Muscle of leg (tissue), 11 donors: Measurements from ENCODE around the gene CTSZ. TPM values are rescaled to one million over a fixed set of nuclear protein-coding genes. Genes with fewer than 3 reads are reported as not detected.

Experiments
- DNase-seq: peaks from one replicate; pipeline ENCODE4 v3.0.0; 2013
- H3K27ac ChIP-seq: one replicate; pipeline ENCODE4 v1.5.1; 2013; ENCODE audit warnings: mild to moderate bottlenecking, low read length, control low read depth
- H3K27me3 ChIP-seq: one replicate; pipeline ENCODE4 v1.6.1; 2013; ENCODE audit warnings: low read length; ENCODE audit not compliant: control insufficient read depth, insufficient read depth
- H3K36me3 ChIP-seq: one replicate; pipeline ENCODE4 v1.6.1; 2013; ENCODE audit warnings: low read length; ENCODE audit not compliant: control insufficient read depth, insufficient read depth
- H3K4me1 ChIP-seq: one replicate; pipeline ENCODE4 v1.6.1; 2013; ENCODE audit warnings: low read length; ENCODE audit not compliant: control insufficient read depth, insufficient read depth
- H3K4me3 ChIP-seq: one replicate; pipeline ENCODE4 v1.5.1; 2013; ENCODE audit warnings: low read length, control low read depth
- H3K9me3 ChIP-seq: replicated peaks from 2 replicates; pipeline ENCODE4 v1.6.1; 2013; ENCODE audit warnings: low read depth, low read length; ENCODE audit not compliant: control insufficient read depth
- WGBS: methylation state at CpG from one replicate; pipeline ENCODE4 v1.1.5; 2013; ENCODE audit warnings: missing lambda C conversion rate; ENCODE audit not compliant: insufficient coverage; 5-methylcytosine and 5-hydroxymethylcytosine counted together
- polyA plus RNA-seq, 8 donors: library from polyadenylated mRNA; unstranded; fragments of 120-200 nt; gene quantifications; one replicate each; pipeline versions ENCODE4 v1.2.1 to v1.2.3, GENCODE V29; 2013; ENCODE audit warnings: inconsistent platforms in 1 of 8, low replicate concordance in 1 of 8; ENCODE audit not compliant: insufficient read length in 8 of 8, insufficient read depth in 1 of 8
- total RNA-seq: library from RNA; stranded (reverse); fragments of 120-200 nt; gene quantifications from one replicate; pipeline ENCODE4 v1.2.4, GENCODE V29; 2013

Gene CTSZ
- total and polyA plus RNA-seq, 9 donors, result 48.1 to 99.4 (median 78.5) TPM

DNA sequence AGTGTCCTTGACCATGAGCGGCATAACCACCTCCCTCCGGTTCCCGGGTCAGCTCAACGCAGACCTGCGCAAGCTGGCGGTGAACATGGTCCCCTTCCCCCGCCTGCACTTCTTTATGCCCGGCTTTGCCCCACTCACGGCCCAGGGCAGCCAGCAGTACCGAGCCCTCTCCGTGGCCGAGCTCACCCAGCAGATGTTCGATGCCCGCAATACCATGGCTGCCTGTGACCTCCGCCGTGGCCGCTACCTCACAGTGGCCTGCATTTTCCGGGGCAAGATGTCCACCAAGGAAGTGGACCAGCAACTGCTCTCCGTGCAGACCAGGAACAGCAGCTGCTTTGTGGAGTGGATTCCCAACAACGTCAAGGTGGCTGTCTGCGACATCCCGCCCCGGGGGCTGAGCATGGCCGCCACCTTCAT is 17.1 kb upstream of the CTSZ start:
- DNase-seq, result no peak
- no peak overlapping the region for H3K27ac ChIP-seq
- H3K9me3 ChIP-seq, result no peaks in the 10 kb centered on the region
- peaks cover 37% of the 10 kb centered on the region for H3K36me3 ChIP-seq
- WGBS, result 96% methylated on average over 24 of the region's 24 CpGs
- H3K4me3 ChIP-seq, result no peak overlapping the region
- H3K4me1 ChIP-seq, result peaks cover 2% of the 10 kb centered on the region
- H3K27me3 ChIP-seq, result no peaks in the 10 kb centered on the region

DNA sequence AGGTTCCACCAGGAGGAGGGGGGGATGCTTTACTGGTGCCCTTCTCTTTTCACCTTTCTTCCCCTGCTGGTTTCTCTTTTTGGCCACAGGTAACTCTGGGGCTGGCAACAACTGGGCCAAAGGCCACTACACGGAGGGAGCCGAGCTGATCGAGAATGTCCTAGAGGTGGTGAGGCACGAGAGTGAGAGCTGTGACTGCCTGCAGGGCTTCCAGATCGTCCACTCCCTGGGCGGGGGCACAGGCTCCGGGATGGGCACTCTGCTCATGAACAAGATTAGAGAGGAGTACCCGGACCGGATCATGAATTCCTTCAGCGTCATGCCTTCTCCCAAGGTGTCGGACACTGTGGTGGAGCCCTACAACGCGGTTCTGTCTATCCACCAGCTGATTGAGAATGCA is 16.6 kb upstream of the CTSZ start:
- H3K36me3 ChIP-seq, result peaks cover 32% of the 10 kb centered on the region
- no peaks in the 10 kb centered on the region for H3K9me3 ChIP-seq
- no peak overlapping the region for H3K4me3 ChIP-seq
- H3K27ac ChIP-seq, result no peak overlapping the region
- 97% methylated on average over 13 of the region's 13 CpGs for WGBS
- H3K27me3 ChIP-seq, result no peaks in the 10 kb centered on the region
- H3K4me1 ChIP-seq, result no peaks in the 10 kb centered on the region
- no peak for DNase-seq

DNA sequence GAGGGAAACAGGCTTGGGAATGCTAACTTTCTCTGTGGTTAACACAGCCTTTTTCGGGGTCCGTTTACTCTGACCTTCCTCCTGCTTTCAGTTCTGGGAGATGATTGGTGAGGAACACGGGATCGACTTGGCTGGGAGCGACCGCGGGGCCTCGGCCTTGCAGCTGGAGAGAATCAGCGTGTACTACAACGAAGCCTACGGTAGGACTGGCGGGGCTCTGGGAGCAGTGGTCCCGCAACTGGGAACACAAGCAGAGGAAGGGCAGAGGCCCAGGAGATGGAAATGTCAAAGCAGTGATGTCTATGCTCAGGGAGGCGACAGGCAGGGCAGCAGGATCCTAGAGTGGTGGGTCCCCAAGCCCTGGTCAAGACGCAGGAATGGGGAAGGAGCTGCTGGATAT is 15.7 kb upstream of the CTSZ start:
- Histone ChIP-seq H3K9me3 (no peaks in the 10 kb centered on the region), H3K36me3 (peaks cover 31% of the 10 kb centered on the region), H3K4me1 (no peaks in the 10 kb centered on the region), H3K27ac (no peak overlapping the region), H3K27me3 (no peaks in the 10 kb centered on the region), H3K4me3 (no peak overlapping the region)
- 82% methylated on average over 15 of the region's 15 CpGs for WGBS
- no peak for DNase-seq

DNA sequence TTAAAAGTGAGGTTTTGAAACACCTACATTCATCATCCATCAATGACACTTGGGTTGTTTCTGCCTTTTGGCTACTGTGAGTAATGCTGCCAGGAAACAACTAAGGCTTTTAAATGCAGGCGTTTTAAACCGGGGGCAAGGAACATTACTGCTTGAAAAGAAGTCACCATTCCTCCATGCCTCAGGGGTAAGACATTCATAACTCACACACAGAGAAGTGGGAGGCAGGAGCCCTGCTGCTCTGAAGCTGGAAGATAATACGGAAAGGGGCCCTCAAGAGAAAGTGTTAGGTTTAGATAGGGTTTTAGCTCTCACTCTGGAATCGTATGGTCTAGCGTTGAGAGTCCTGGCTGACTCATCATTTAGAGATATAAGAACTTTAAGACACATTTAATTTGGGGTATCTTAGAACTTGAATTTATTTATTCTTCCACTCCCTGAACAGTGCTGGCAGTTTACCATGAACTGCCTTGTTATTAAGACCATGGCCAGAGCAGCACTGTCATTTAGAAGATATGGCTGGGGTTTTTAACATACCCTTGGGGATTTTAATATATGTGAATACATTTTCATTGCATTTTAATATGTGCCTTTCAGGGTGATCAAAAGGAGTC is 14.0 kb upstream of the CTSZ start:
- H3K9me3 ChIP-seq, result no peaks in the 10 kb centered on the region
- H3K27ac ChIP-seq, result no peak overlapping the region
- no peaks in the 10 kb centered on the region for H3K27me3 ChIP-seq
- DNase-seq, result no peak
- H3K36me3 ChIP-seq, result peaks cover 24% of the 10 kb centered on the region
- H3K4me1 ChIP-seq, result no peaks in the 10 kb centered on the region
- H3K4me3 ChIP-seq, result no peak overlapping the region
- WGBS, result no CpG with 5 or more reads among the region's 5 CpGs

DNA sequence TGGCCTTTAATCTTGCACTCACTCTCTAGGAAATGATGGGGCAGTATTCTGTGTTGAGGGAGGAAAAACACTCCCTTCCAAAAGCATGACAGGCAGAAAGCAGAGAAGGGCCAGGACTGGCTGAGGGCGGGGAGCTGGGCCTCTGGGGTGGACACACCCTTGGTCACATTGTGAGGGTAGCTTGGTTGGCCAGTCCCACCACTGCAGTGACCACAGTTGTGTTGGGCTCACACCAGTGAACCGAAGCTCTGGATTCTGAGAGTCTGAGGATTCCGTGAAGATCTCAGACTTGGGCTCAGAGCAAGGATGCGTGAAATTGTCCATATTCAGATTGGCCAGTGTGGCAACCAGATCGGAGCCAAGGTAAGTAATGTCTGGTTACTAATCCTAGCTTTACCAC is 12.2 kb upstream of the CTSZ start, which contains the start of gene TUBB1:
Gene TUBB1 (plus strand): TSS at position 213 of the 400 bp plus-strand sequence. CDS start 94 bp downstream, at position 307.
- WGBS, result 94% methylated on average over 3 of the region's 5 CpGs
- no peak for DNase-seq
- H3K4me3 ChIP-seq, result no peak within 1 kb of the TSS
- H3K27ac ChIP-seq, result no peak within 1 kb of the TSS
- no peaks in the 10 kb centered on the region for H3K9me3 ChIP-seq
- peaks cover 12% of the 10 kb centered on the region for H3K36me3 ChIP-seq
- H3K4me1 ChIP-seq, result no peaks in the 10 kb centered on the region
- no peaks in the 10 kb centered on the region for H3K27me3 ChIP-seq

DNA sequence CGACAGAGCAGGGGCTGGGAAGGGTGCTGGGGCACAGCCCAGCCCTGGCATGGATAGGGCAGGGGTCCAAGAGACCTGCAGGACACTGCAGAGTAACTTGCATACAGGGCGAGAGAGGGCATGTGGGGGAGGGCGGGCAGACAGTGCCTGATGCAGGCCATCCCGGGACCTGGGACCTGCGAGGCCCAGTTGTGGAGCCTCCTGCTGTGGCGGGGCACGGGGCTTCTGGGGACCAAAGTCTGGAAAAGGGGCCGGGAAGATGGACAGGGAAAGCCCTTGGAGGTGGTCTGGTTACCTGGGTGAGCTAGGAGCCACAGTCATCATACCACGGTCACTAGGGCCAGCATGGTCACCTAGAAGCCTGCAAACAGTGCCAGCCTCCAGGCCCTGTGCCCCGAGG is 11.8 kb upstream of the CTSZ start:
- Histone ChIP-seq H3K27ac (no peak overlapping the region), H3K4me3 (no peak overlapping the region), H3K27me3 (no peaks in the 10 kb centered on the region), H3K9me3 (no peaks in the 10 kb centered on the region), H3K4me1 (no peaks in the 10 kb centered on the region), H3K36me3 (peaks cover 8% of the 10 kb centered on the region)
- 95% methylated on average over 8 of the region's 10 CpGs for WGBS
- no peak for DNase-seq

DNA sequence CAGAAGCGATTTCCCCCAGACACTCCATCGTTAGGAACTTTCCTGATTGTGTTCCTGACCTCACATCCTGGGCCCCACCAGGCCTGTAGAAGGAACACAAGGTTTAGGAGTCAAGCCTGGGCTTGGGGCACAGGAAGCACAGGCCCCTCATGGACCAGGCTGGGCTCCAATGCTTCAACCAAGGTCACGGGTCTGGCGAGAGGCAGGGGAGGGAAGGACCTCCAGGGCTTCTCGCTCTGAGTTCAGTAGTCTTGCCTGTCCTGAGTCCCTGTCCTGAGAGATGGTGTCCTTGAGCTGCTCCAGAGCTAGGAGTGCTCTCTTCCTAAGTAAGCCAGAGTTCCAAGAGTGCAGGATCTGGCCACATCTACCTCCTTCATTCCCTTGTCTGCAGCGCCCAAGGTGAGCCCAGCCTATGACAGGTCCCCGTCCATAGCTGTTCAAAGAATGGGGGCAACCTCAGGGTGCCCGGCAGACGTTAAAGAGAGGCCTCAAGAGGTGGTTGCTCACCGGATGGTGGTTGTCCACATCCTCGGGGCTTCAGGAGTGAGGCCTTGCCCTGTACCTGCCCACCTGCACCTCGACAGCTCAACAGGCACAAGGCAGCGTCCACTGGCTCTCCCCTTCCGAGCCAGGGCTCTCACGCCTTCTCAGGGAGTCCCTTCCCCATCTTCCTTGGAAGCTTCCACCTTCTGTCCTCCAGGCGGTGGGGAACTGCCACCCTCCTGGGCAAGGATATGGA is 10.6 kb upstream of the CTSZ start:
- 90% methylated on average over 14 of the region's 16 CpGs for WGBS
- no peak for DNase-seq
- Histone ChIP-seq H3K27ac (no peak overlapping the region), H3K27me3 (no peaks in the 10 kb centered on the region), H3K9me3 (no peaks in the 10 kb centered on the region), H3K36me3 (peaks cover 2% of the 10 kb centered on the region), H3K4me1 (no peaks in the 10 kb centered on the region), H3K4me3 (no peak overlapping the region)

DNA sequence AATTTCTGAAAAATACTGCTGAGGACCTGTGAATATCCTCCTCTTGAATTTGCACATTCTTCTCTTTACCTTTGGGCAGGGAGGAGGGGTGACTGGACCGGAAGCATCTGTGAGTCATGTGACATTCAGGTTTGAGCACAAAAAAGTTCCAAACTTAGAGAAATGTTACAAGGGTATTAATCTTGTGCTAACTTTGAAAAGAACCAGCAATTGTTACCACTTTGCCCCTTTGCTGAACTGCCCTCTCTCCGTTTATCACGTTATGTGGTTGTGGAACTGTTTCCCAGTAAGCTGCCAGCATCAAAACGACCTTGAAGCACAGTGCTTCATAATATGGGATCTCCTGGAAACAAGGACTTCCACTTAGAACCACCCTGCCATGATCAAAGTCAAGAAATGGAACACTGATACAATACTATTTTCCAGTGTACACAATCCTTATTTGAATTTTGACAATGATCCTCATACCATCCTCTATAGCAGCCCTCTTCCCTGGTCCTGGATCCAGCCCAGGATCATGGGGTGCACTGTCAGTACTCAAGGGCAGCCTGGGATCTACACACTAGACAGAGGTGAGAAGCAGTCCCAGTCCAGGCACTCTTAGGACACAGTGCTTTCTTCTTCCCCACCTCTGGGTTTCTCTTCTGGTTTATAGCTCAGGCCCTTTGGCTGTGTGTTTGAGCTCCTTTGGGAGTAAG is 9.9 kb upstream of the CTSZ start:
- H3K9me3 ChIP-seq, result no peaks in the 10 kb centered on the region

DNA sequence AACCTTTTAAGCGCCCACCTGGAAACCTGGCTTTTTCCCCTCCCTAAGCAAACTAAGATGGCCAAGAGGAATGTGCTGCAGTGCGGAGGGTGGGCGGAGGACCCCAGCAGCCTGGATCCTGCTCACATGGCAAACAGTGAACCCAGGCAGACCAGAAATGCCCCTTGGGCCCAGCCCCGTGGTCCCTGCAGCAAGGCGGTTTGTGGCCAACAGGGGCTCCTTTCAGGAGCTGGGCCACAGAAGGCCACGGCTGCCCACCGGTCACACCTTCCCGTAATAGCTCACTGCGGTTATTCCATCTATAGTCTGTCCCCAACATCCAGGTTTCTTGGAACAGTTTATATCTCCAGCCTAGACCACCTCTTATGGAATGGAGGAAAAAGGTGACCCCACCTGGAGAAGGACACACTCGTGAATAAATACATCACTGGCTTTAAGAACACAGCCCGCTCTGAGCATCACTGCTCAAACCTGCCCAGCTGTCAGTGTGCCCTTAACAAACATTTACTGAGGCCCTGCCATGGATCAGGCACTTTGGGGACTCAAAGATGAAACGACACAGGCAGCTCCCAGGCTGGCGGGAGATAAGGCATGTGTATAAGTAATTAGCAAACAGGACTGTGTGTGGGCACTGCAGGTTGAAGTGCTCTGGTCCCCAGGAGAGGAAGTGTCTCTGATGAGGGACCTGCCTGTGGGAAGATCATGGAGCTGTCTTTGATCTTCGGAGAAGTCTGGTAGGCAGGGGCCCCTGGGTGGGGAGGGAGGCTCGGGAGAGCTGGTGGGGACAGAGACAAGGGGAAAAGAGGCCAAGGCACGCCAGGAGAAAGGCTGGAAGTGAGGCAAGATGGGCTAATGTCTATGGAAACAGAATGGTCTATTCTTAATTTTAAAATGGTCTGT is 9.0 kb upstream of the CTSZ start:
- Histone ChIP-seq H3K9me3 (no peaks in the 10 kb centered on the region), H3K4me1 (peaks cover 7% of the 10 kb centered on the region), H3K4me3 (no peak overlapping the region), H3K27me3 (no peaks in the 10 kb centered on the region), H3K36me3 (no peaks in the 10 kb centered on the region), H3K27ac (no peak overlapping the region)
- DNase-seq, result no peak
- WGBS, result 68% methylated on average over 14 of the region's 16 CpGs

More for the DNA sequence above, 9.9 kb upstream of the CTSZ start:
- Histone ChIP-seq H3K36me3 (no peaks in the 10 kb centered on the region), H3K27me3 (no peaks in the 10 kb centered on the region), H3K4me1 (no peaks in the 10 kb centered on the region), H3K27ac (no peak overlapping the region), H3K4me3 (no peak overlapping the region)
- WGBS, result no CpG with 5 or more reads among the region's 4 CpGs
- DNase-seq, result no peak
